Stimulated activated CD8-positive, alpha-beta memory T cell treated with anti-CD3 and anti-CD28 coated beads, Interleukin-12 subunit alpha, Interleukin-12 subunit beta, amount 100 ng/mL, for 1 hour (primary cell): ENCODE results near the gene TES.
"Not testable (repeated sequence)": the region's sequence is repeated elsewhere in the genome, so short reads cannot be mapped to it uniquely, and the experiment has no call there.

Source experiments
- DNase-seq: peaks from one replicate; pipeline ENCODE4 v3.0.0-alpha.2; 2020; ENCODE audit warnings: low read depth

Gene TES

DNA sequence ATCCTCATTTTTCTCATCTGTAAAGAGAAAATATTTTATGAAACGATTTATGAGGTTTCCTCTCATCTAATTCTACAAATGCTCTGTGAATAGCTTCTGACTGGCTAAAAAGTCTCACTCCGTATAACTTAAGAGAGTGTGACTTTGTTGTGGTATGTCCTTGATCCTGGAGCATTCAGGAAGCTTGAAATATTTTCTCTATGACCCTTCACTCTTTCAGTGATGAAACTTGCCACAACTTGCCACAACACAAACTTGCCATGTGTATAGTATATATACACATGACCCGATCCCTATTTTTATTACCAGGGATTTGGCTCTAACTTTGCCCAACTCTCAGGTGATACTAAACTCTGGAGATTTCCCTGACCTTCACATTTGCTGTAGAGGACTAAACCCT lies 74.1 kb downstream of the TES start:
- no peak for DNase-seq

DNA sequence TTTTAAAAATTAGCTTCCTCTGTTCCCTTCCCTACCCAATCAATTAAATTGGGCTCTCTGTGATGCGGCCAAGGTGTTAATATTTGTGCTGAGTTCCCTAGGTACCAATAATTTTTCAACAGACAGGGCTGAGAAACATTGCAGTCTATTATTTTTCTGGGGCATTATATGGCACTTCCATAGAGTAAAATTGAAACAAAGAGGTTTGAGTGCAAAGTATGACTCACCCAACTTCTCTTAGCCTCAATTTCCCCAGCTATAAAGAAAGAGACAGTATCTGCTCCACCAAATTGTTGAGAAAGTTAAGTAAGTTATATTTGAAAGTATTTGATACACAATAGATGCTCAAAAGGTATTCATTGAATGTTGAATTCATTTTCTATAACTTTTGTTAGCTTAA lies 74.9 kb downstream of the TES start:
- no peak for DNase-seq

DNA sequence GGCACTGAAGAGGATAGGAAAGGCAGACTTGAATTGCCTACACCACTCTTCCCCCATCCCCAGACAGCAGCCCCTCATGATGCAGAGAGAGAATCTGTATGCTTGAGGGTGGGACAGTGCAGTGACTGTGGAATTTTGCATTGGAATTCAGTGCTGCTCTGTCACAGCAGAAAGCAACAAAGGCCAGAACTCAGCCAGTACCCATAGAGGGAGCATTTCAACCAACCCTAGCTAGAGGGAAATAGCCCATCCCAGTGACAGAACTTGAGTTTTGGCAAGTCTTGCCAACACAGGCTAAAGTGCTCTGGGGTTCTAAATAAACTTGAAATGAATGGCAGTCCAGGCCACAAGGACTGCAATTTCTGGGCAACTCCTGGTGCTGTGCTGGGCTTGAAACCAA lies 80.4 kb downstream of the TES start:
- no peak for DNase-seq

DNA sequence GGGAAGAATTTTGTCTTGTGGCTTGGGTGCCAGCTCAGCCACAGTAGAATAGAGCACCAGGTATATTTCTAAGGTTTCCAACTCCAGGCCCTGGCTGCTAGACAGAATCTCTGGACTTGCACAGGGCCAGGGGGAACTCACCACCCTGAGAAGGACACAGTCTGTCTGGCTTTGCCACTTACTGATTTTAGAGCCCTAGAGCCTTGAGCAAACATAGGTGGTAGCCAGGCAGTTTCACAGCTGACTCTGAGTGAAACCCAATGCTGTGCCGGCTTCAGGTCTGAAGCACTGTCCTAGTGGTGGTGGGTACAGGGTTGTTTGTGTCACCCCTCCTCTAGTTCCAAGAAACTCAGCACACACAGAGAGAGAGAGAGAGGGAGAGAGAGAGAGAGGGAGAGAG lies 81.6 kb downstream of the TES start:
- DNase-seq: no peak

DNA sequence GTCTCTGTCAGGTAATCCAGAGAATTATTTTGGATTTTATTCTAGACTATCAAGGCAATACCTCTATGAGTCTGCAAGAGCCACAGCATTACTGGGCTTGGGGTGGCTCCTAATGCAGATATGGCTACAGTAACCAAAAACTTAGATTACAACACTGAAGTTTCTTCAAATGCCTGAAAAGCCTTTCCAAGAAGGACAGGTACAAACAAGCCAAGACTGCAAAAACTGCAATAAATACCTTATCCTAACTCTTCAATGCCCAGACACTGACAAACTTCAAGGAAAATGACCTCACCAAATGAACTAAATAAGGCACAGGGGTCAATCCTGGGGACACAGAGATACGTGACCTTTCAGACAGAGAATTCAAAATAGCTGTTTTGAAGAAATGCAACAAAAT lies 82.0 kb downstream of the TES start:
- DNase-seq: no peak

DNA sequence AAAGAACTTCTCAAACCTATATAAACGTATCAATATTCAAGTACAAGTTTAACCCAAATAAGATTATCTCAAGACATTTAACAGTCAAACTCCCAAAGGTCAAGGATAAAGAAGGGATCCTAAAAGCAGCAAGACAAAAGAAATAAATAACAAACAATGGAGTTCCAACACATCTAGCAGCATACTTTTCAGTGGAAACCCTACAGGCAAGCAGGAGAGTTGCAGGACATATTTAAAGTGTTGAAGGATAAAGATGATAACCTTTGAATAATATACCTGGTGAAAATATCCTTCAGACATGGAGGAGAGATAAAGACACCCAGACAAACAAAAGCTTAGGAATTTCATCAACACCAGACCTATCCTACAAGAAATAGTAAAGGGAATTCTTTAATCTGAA lies 82.8 kb downstream of the TES start:
- no peak for DNase-seq

DNA sequence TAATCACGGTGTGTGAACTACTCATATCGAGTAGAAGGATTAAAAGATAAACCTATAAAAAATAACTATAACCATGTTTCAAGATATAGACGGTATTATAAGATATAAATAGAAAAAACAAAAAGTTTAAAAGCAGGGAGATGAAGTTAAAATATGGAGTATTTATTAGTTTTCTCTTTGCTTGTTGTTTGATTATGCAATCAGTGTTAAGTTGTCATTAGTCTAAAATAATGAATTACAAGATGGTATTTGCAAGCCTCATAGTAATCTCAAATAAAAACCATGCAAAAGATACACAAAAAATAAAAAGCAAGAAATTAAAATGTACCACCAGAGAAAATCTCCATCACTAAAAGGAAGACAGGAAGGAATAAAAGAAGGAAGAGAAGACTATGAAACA lies 83.3 kb downstream of the TES start:
- no peak for DNase-seq

DNA sequence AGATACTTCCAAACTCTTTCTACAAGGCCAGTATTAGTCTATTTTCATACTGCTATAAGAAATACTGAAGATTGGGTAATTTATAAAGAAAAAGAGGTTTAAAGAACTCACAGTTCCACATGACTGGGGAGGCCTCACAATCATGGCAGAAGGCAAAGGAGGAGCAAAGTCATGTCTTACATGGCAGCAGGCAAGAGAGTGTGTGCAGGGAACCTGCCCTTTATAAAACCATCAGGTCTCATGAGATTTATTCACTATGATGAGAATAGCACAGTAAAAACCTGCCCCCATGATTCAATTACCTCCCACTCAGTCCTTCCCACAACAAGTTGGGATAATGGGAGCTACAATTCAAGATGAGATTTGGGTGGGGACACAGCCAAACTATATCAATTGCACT lies 85.6 kb downstream of the TES start:
- DNase-seq: not testable (repeated sequence)

DNA sequence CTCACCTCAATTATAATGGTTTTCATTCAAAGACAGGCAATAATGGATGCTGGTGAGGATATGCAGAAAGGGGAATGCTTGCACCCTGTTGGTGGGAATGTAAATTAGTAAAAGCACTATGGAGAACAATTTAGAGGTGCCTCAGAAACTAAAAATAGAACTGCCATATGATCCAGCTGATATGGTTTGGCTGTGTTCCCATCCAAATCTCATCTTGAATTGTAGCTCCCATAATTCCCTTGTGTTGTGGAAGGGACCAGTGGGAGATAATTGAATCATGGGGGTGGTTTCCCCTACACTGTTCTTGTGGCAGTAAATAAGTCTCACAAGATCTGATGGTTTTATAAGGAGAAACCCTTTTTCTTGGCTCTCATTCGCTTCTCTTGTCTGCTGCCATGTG lies 87.7 kb downstream of the TES start:
- no peak for DNase-seq

DNA sequence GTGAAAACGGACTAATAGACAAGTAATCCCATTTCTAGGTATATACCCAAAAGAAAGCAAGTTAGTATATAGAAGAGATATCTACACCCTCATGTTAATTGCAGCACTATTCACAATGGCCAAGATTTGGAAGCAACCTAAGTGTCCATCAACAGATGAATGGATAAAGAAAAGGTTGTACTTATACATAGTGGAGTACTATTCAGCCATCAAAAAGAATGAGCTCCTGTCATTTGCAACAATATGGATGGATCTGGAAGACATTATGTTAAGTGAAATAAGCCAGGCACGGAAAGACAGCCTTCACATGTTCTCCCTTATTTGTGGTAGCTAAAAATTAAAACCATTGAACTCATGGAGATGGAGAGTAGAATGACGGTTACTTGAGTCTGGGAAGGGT lies 88.2 kb downstream of the TES start:
- no peak for DNase-seq

DNA sequence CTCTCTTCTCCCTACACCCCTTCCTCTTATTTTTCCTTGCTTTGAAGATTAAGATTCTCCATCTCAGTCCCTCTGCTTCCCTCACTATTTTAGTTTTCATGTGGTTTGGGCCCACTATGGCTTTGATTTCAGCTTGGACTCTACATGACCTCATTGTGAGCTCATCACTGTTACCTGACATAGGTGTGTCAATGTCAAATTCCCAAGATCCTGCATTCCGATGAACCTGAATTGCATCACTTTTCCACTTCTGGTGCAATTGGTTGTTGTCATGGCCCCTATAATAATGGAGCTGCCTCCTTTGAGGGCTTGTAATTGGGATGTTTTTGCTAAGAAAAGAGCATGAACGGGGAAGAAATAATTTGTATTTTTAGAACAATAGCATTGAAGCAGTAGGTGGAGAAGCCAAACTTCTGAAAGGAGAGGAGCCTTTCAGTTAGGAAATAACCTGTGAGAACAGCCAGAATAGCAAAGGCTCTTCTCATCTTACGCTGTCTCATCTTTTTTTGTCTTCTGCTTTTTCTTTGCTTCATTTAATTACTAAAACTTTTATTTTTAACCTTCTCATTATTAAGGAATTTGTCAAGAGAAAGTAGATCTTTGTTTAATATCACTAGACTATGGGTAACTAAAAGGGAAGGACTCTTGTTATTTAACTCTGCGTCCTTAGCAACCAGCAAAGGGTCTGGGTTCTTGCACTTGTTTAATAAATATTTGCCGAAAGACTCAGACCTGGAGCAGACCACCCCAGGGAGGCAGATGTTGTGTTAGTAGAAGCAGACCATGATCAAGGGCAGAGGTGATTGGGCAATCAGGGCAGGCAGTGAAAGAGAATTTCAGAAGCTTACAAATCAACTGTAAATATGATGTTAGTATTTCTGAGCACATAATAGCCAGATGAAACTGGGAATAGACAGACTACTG lies 95.4 kb downstream of the TES start:
- DNase-seq: no peak

DNA sequence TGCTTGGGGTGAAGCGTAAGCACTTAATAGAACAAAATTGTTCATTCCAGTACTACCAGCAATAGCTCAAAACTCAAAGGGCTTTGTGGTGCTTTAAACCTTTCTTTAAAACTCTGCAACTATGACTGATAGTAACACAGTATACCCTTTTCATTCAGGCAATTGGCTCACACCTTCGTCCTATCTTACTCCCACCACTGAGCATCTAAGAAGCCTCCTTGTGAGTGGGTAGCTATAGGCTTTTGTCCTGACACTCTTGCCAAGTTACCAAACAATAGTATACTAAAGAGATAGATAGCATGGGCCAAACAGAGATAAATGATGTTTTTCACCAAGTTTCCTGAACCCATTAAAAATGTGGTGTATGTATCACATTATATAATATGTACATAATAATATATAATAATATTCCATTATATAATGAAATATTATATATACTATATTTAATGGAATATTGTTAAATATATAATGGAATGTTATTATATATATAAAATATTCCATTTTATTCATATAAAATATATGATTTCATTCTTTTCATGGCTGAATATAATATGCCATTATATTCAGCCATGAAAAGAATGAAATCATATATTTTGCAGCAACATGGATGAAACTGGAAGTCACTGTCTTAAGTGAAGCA lies 96.2 kb downstream of the TES start:
- DNase-seq: no peak

DNA sequence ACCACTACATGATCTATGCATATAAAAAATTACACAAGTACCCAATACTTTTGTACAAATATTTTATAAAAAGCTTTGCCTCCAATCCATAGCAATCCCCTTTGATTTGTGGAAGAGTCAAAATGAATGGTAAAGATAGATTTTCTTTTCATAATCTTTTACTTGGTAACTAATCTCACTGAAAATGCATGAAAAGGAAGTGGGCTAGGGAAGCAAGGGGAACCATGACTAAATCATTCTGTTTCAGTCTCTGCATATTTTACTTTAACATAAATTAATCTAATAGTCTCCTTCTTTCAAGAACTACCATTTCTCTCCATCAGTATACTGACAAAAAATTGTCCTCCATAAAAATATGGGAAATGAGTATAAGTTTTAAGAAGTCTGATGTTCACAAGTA lies 96.9 kb downstream of the TES start:
- no peak for DNase-seq
